NOMO-1 treated with DMSO at 0.1 percent for 48 hours (cell line): ENCODE results near the gene TYMP.

ENCODE experiments used
- DNase-seq: peaks from one replicate; lab custom pipeline; 2025; ENCODE audit not compliant: unreplicated experiment; lab: John Stamatoyannopoulos, UW

Gene TYMP

DNA sequence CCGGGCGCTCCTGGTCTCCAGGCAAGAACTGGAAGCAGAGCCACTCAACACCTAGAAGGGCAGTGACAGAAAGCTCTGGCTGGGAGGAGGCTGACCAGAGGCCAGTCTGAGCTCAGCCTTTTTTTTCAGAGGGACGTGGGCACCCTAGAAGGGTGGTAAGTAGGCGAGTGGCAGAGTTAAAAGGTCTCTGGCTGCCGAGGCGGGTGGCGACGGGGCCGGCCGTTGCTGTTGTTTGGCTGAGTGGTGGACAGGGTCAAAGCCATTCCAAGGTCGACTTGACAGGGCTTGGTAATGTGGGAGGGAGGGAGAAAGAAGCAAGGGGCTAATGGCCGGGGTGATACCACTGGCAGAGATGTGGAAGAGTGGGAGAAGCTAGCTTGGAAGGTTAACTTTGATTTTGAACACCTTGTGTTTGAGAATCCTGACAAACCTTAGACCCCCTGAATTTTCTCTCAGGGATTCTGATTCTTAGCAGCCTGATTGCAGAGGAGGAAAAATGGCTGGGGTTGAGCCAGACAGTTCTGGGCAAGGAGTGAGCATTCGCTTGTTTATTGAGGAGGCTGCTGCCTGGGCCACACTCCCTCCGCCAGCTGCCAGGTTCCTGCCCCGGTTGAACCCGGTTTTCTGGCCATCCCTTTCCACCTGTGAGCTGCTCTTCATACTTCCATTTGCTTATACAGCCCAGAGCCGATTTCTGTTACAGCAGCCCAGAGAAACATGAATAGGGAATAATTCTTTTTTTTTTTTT is 33.8 kb upstream of the TYMP start:
- DNase-seq = no peak

DNA sequence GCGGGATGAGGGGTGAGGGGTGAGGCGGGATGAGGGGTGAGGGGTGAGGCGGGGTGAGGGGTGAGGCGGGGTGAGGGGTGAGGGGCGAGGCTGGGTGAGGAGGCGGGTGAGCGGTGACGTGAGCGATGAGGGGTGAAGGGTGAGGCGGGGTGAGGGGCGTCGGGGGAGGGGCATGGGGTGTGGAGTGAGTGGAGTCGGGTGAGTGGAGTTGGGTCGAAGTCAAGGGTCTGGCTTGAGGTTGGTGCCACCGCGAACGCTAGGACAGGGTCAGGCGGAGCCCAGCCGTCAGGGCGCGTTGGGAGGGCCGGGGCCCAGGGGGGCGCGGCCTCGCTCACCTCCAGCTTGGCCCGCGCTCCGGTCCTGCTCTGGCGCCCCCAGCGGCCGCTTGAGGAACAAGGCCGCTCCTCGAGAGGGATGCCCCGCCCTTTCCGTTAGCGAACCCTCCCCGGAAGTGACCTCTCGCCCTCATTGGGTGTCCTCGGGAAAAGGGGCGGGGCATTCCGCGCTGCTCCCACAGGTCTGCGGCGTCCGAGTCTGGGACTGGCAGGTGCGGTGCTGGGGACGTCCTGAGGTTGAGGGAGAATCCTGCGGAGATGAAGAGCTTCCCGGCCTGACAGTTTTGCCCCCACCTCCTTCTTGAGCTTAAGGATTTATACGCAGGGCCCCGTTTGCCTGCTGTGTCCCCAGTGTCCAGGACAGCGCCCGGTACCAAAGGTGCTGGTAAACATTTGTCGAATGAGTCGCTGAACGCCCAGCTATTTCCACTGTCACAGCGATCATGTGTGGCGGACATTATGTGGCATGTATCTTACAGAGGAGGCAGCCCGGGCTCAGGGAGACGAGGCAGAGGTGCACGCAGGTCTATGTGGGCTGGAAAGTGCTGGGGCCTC is 33.0 kb upstream of the TYMP start, which contains the start of gene SYCE3:
TSS of gene SYCE3 (minus strand) at position 397 of the 890 bp plus-strand sequence. CDS start 6,514 bp downstream, outside the sequence.
- DNase-seq = peak; percentile 95

DNA sequence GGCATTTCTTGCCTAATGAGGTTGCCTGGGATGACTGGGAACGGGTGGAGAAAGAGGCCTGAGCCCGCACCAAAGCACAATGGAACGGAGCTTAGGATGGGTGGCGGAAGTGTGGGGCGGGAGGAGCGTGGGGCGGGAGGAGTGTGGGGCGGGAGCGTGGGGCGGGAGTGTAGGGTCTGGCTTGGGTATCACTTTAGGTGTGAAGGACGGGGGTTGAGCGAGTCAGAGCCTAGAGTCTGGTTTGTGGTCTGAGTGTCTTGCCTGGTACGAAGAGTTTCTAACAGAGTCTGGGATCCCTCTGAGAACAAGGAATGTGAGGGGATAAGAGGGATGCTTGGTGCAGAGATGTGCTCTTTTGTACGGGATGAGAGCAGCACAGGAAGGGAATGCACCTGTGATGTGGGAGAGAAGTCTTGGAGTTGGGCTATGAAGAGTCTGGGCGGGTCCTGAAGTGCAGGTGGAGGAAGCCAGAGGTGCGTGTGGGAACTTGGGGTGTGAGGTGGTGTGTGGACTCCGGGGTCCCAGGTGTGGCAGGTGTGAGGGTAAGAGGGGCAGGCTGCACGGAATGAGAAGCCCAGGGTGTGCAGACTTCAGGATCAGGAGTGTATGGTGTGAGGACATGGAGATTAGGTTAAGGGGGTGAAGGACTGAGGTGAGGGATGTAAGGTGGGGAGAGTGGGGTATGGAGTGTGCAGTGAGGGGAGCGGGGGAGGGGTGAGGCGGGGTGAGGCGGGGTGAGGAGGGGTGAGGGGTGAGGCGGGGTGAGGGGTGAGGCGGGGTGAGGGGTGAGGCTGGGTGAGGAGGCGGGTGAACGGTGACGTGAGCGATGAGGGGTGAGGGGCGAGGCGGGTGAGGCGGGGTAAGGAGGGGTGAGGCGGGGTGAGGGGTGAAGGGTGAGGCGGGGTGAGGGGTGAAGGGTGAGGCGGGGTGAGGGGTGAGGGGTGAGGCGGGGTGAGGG is 31.9 kb upstream of the TYMP start:
- DNase-seq = no peak

DNA sequence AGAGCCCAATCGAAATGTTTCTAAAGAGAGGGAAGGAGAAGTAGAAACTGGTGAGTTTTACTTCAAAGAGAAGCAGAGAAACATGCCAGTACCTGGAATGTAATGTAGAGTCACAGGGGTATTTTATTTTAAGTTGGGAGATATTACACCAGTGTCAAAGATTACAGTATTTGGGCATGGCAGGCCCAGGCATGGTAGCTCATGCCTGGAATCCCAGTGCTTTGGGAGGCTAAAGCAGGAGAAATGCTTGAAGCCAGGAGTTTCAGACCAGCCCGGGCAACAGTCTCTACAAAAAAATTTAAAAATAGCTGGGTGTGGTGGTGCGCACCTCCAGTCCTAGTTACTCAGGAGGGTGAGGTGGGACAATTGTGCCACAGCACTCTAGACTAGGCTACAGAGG is 30.2 kb upstream of the TYMP start:
- no peak for DNase-seq

DNA sequence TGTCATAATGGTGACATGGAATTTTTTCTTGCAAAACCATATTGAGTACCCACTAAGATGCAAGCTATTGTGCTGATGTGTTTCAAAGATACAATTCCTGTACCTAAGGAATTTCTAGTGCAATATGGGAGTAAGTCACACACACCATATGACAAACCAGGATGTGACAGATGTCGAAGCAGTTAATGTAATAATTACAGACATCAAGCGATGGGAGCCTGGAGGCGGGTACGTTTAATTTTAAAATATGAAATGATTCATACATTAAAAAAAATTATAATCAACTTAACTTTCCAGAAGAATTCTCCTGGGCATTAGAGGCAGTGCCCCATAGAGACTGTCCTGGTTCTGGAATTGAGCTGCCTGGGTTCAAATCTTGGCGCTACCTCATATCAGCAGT is 26.9 kb upstream of the TYMP start:
- no peak for DNase-seq

DNA sequence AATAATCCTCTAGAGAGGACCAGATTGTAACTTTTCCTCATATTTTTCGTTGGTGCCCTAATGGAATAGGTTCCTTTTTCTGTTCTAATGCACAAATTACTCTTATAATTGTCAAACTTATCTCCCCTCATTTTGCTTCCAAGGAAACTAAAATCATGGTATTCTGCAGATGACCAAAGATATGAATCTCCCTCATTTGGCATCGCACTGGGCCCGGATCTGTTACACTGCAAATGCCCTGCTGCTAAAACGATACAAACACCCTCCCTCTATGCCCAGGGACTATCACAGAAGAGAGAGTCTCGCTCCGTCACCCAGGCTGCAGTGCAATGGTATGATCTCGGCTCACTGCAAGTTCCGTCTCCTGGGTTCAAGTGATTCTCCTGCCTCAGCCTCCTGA is 23.5 kb upstream of the TYMP start:
- no peak for DNase-seq

DNA sequence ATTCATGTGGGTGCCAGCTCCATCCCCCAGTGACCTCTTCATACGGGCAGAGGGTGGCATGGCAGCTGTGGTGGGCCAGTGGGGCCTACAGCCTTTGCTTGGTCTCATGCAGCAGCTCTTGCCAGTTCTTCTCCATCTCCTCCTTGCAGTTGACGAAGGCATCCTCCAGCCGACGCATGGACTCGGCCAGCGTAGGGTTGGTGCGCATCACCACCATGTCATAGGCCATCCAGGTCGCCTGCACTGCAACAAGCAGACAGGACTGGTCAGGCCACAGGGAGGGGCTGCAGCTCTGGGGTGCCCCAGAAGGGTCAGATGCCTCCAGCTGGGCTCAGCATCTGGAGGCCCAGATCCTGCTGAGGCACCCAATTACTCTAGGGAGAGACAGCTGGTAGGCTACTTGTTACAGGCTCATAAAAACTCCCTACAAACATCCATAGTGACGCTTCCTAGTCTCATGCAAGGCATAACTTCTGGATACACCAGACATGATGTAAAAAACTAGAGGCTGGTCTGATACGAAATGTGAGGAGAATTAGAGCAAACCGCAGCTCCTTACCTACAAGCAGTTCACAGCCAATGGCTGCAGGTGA is 21.4 kb upstream of the TYMP start:
- no peak for DNase-seq

DNA sequence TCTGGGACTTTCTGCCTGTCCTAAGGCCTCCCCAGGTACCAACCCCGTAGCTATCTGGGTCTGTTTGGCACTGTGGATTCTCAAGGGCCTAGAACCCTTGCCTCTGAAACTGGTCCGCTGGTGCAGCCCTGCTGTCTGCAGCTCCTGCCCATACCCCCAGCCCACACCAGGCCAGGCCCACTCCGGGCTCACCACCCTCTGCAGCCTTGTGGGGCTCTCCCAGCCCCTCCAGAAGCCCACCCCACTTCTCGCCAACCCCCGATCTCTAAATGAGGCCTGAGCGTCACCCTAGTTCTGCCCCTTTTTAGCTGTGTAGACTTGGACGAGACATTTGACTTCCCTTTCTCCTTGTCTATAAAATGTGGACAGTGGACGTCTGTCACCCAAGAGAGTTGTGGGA is 20.6 kb upstream of the TYMP start:
- no peak for DNase-seq

DNA sequence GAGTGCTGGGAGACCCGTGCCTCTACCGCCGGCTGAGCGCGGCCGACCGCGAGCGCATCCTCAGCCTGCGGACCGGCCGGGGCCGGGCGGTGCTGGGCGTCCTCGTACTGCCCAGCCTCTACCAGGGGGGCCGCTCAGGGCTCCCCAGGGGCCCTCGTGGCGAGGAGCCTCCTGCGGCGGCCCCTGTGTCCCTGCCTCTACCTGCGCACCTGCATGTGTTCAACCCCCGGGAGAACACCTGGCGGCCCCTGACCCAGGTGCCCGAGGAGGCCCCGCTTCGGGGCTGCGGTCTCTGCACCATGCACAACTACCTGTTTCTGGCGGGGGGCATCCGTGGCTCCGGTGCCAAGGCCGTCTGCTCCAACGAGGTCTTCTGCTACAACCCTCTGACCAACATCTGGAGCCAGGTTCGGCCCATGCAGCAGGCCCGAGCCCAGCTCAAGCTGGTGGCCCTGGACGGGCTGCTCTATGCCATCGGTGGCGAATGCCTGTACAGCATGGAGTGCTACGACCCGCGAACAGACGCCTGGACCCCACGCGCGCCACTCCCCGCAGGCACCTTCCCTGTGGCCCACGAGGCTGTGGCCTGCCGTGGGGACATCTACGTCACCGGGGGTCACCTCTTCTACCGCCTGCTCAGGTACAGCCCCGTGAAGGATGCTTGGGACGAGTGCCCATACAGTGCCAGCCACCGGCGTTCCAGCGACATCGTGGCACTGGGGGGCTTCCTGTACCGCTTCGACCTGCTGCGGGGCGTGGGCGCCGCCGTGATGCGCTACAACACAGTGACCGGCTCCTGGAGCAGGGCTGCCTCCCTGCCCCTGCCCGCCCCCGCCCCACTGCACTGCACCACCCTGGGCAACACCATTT is 19.3 kb upstream of the TYMP start:
- DNase-seq = no peak

DNA sequence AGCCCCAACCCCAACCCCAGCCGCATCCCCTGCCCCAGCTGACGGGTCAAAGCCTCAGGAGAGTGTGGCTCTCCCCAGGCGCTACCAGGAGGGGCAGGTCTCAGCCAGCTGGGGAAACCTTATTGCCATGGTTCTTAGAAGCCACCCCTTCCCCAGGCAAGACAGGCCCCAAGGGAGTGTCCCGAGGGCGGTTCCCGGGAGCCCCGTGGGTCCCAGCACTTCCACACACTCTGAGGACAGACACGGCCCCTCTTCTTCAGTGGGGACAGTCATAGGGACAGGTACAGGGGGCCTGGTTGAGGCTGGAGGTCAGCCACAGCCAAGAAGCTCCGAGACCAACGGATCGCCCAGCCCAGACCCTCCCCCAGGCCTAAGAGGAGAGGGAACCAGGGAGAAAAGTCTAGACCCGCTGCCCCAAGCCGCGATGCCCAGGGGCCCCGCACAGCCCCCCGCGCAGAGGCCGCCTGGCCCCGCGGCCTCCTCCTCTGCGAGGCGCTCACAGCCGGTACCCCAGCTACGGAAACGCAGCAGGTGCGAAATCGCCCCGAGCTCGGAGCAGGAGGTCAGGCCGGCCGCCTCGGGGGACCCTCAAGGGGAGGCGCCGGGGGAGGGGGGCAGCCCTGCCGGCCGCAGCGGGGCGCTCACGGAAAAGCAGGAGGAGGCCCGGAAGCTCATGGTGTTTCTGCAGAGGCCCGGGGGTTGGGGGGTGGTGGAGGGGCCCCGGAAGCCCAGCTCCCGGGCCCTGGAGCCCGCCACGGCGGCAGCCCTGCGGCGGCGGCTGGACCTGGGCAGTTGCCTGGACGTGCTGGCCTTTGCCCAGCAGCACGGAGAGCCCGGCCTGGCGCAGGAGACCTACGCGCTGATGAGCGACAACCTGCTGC is 18.5 kb upstream of the TYMP start:
- DNase-seq = no peak

DNA sequence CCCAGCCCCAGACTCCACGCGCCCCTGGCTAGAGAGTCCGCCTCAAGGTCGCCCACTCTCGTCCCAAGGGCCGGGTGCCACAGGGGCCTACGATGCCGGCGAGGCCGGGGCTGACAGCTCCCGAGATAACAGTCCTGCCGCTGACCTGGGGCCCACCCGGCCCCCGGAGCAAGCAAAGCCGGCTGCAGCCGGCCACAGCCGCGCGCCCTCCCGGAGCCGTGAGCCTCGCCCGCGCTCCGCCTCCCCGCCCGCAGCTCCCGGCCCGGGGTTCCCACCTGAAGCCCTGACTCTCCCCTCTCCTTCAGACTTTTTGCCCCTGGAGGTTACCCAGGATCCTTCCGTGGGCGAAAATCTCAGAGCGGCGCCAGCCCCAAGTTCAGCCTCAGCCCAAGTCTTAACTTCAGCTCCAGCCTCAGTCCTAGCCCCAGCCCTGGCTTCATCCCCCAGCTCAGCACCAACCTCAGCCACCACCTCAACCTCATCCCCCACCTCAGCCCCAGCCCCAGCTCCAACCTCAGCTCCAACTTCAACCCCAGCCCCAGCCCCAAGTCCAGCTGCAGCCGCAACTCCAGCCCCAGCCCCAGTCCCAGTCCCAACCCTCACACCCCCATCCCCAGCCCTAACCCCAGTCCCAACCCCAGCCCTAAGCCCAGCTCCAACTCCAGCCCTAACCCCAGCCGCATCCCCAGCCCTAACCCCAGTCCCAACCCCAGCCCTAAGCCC is 17.6 kb upstream of the TYMP start:
- no peak for DNase-seq

DNA sequence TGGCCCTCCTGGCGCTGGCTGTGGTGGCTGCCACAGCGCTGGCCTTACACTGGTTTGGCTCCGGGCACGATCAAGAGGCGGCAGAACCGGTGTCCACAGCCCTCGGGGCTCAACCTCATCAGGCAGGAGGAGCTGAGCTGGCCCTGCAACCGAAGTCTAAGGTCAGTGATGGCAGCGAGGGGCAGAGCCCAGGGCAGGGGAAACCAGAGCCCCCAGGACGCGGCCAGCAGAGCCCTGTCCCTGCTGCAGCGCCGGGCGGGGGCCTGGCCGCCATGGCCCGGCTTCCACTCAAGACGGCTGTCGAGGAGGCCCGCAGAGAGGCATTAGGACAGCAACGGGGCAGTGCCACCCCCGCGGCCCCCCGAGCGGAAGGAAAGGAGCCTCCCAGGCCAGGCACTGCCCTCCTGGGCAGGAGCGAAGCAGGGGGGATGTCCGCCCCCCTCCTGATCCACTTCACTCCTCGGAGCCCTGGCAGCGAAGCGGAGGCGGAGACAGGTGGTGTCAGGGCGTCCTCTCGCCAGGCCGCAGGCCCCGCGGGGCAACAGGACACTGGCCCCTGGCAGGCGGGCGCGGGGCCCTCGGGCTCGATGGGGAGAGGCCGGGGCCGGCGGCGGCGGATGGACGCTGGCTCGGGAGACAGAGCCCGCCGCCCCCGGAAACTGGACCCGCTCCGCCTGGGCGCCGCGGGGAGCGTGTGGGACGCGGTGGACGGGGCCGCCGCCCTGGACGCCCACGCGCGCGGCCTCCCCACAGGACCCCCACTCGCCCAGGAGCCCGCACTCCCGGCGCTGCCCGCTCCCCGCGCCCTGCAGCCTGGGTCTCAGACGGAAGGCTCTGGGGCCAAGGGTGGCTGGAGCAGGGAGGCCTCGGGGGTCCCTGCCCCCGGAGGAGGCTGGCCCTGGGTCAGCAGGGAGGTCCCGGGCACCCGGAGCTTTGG is 16.8 kb upstream of the TYMP start:
- DNase-seq = no peak

DNA sequence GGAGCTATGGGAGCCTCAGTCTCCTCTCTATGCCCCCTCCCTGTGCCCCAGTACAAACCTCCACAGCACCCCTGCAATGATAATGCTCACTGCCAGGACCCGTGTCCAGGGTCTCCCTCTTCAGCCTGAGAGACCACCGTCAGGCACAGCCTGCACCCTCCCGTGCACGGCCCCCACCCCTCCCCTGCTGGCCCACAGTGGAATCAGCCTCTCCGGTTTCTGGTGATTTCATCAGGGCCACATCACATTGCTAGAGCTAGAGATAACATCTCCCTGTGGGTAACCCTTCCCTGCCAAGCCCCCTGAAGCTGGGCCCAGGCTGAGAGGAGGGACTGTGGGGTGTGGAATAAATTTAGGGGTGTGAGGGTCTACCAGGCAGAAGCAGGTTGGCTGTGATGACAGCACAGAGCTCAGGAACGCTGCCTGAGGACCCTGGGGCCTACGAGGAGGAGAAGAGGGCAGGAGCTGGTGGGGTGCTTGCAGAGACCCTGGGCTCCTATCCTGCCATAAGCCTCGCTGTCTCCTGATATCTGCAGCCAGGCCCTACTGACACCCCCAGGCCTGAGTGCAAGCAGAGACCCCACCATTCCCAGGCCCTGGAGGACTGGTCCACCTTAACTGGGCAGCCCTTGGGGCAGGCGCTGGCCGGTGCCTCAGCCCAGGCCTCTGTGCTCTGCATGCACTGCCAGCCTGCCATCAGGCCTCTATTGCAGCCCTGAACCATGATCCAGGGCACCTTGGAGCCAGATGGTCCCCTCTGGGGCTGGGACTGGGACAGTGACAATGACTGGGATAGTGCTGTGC is 15.9 kb upstream of the TYMP start, which contains the start of gene KLHDC7B:
TSS of gene KLHDC7B (plus strand) at position 378 of the 804 bp plus-strand sequence. CDS start at position 723, 345 bp downstream.
- DNase-seq = no peak

DNA sequence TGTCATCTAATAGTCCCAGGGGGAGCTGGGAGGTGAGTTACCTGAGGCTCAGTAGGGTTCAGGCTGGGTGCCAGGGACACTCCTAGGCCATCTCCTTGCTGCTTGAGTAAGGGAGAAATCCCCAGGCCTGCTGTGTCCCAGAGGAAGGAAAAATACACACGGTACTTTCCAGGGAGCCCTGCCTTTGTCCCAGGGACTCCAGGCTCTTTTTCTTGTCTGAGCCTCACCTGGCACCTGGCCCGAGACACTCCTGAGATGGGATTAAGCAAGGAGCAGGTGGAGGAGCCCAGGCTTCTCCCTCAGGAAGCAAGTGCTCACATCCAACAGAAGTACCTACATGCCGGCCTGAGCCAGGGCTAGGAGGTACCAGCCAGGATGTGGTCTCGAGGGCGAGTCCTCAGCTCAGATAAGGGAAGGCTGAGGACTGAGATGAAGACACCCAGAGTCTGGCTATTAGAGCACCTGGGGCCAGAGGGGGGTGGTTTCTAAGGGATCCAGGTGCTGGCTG is 15.0 kb upstream of the TYMP start:
- no peak for DNase-seq

DNA sequence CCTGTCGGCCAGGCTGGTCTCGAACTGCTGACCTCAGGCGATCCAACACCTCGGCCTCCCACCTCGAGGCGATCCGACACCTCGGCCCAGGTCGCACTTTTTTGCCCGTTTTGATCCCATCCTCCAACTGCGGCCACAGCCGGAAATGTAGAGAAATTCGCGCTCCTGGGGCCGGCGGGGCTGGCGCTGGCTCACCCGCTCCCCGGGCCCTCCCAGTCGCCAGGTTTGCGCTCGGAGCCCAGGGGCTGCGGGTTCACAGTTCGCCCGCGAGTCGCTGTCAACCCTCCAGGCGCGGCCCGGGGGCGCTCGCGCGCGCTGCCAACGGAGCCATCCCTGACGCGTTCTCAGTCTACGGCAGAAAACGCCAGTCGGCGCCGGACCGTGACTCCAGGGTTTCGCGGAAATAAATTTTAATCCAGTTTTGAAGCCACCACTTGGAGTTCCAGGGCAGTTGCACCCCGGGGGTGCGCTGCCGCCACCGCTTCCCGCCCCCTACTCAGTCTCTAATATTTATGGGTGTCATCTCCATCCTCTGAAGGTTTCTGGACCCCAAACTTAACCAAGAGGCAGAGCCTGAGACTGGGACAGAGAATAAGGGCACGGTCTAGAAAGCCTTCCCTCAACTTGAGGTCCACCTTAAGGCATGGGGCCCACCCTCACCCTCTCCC is 14.4 kb upstream of the TYMP start:
- peak; percentile 77 for DNase-seq
